GM23338 (cell line): ENCODE results near the gene UBE2G2. TPM values are rescaled to one million over a fixed set of nuclear protein-coding genes. Genes with fewer than 3 reads are reported as not detected.

ENCODE experiments used
- ATAC-seq: fragments of 200-7000 bp; cut with Tn5 transposase; 3 replicates; pipeline ENCODE4 v1.9.1; 2020
- DNase-seq: peaks from one replicate; pipeline ENCODE4 v3.0.0-alpha.2; 2015; ENCODE audit warnings: low spot score
- H2AFZ ChIP-seq: fragments of 200-600 bp; sonication (generic); 2 replicates; pipeline ENCODE4 v1.8.0; 2016; ENCODE audit warnings: antibody characterized with exemption, mild to moderate bottlenecking, moderate library complexity
- H3F3A ChIP-seq: fragments of 200-600 bp; sonication (generic); replicated peaks from 2 replicates; pipeline ENCODE4 v1.8.0; 2017; ENCODE audit warnings: antibody characterized with exemption, mixed run types, low read depth
- H3K27ac ChIP-seq: fragments of 200-600 bp; sonication (generic); 2 replicates; pipeline ENCODE4 v1.6.1; 2016; ENCODE audit warnings: low read depth
- H3K27me3 ChIP-seq: fragments of 200-600 bp; sonication (generic); 2 replicates; pipeline ENCODE4 v1.8.0; 2016; ENCODE audit warnings: mild to moderate bottlenecking, mixed run types, moderate library complexity; ENCODE audit not compliant: insufficient read depth
- H3K36me3 ChIP-seq: fragments of 200-600 bp; sonication (generic); 2 replicates; pipeline ENCODE4 v1.8.0; 2016; ENCODE audit warnings: mild to moderate bottlenecking; ENCODE audit not compliant: insufficient read depth
- H3K4me1 ChIP-seq: fragments of 200-600 bp; sonication (generic); 2 replicates; pipeline ENCODE4 v1.8.0; 2016; ENCODE audit warnings: mild to moderate bottlenecking, moderate library complexity; ENCODE audit not compliant: insufficient read depth
- H3K4me2 ChIP-seq: fragments of 200-600 bp; sonication (generic); 2 replicates; pipeline ENCODE4 v1.7.1; 2017; ENCODE audit warnings: mixed run types
- H3K4me3 ChIP-seq: fragments of 200-600 bp; sonication (generic); 2 replicates; pipeline ENCODE4 v1.6.1; 2016; ENCODE audit warnings: mixed run types
- H3K79me2 ChIP-seq: fragments of 200-600 bp; sonication (generic); replicated peaks from 2 replicates; pipeline ENCODE4 v1.8.0; 2017; ENCODE audit warnings: mild to moderate bottlenecking; ENCODE audit not compliant: insufficient read depth
- H3K9me2 ChIP-seq: fragments of 200-600 bp; sonication (generic); 2 replicates; pipeline ENCODE4 v1.8.0; 2017; ENCODE audit not compliant: insufficient read depth
- H4K20me1 ChIP-seq: fragments of 200-600 bp; sonication (generic); replicated peaks from 2 replicates; pipeline ENCODE4 v1.8.0; 2017; ENCODE audit warnings: mild to moderate bottlenecking; ENCODE audit not compliant: insufficient read depth
- H3K27ac Mint-ChIP-seq: 2 replicates; pipeline ENCODE4 v1.8.0; 2020; ENCODE audit warnings: inconsistent platforms, mild to moderate bottlenecking, moderate library complexity, mixed read lengths
- H3K27me3 Mint-ChIP-seq: 3 replicates; pipeline ENCODE4 v1.8.0; 2022; ENCODE audit warnings: low read depth, mild to moderate bottlenecking, moderate library complexity, mixed read lengths, inconsistent platforms; ENCODE audit not compliant: insufficient read depth, poor library complexity
- H3K36me3 Mint-ChIP-seq: 3 replicates; pipeline ENCODE4 v1.8.0; 2021; ENCODE audit warnings: low read depth, mild to moderate bottlenecking, inconsistent platforms, moderate library complexity, mixed read lengths
- H3K4me1 Mint-ChIP-seq: 3 replicates; pipeline ENCODE4 v1.8.0; 2020; ENCODE audit warnings: mild to moderate bottlenecking, inconsistent platforms, mixed read lengths
- H3K4me3 Mint-ChIP-seq: 3 replicates; pipeline ENCODE4 v1.8.0; 2021; ENCODE audit warnings: moderate library complexity, mild to moderate bottlenecking, inconsistent platforms, mixed read lengths
- H3K9me3 Mint-ChIP-seq: 3 replicates; pipeline ENCODE4 v1.8.0; 2020; ENCODE audit warnings: moderate library complexity, mild to moderate bottlenecking, inconsistent platforms, mixed read lengths
- CREB1 ChIP-seq: fragments of 250-450 bp; sonication (Bioruptor Pico); IDR thresholded peaks from 2 replicates; pipeline ENCODE4 v1.5.0; 2020; ENCODE audit warnings: low read depth, mild to moderate bottlenecking, moderate library complexity
- EZH2phosphoT487 ChIP-seq: fragments of 200-600 bp; sonication (generic); IDR thresholded peaks from one replicate; pipeline ENCODE4 v1.8.1; 2018; ENCODE audit warnings: antibody characterized with exemption; ENCODE audit not compliant: unreplicated experiment
- NANOG ChIP-seq: IDR thresholded peaks from 2 replicates; pipeline ENCODE4 v1.6.1; 2016; ENCODE audit warnings: antibody characterized with exemption, borderline replicate concordance
- STAT1 ChIP-seq: IDR thresholded peaks from one replicate; pipeline ENCODE4 v1.6.1; 2016; ENCODE audit warnings: antibody characterized with exemption; ENCODE audit not compliant: unreplicated experiment
- ZNF331 ChIP-seq: fragments of 250-450 bp; sonication (Bioruptor Pico); IDR thresholded peaks from 2 replicates; pipeline ENCODE4 v1.5.0; 2020; ENCODE audit warnings: low read depth, mild to moderate bottlenecking, moderate library complexity
- polyA plus RNA-seq: library from polyadenylated mRNA; unstranded; fragments of >200 nt; fragmentation: Nextera tagmentation; extraction: Ambion mirVana; gene quantifications from 2 replicates; pipeline ENCODE4 v1.2.1, GENCODE V29; 2016
- total RNA-seq: library from RNA; depleted of rRNA; stranded (reverse); fragments of >200 nt; shearing (Covaris generic); gene quantifications from 2 replicates; pipeline ENCODE4 v1.2.3, GENCODE V29; 2014
- TF ChIP-seq, protein P1 (sequence below): IDR thresholded peaks from 2 replicates; pipeline ENCODE4 v1.6.1; 2016; ENCODE audit warnings: antibody characterized with exemption
- TF ChIP-seq, protein P2 (sequence below): IDR thresholded peaks from one replicate; pipeline ENCODE4 v1.6.1; 2018; ENCODE audit warnings: antibody characterized with exemption; ENCODE audit not compliant: unreplicated experiment
- TF ChIP-seq, protein P3 (sequence below): fragments of 250-450 bp; sonication (Bioruptor Pico); IDR thresholded peaks from 2 replicates; pipeline ENCODE4 v1.5.0; 2020; ENCODE audit warnings: mild to moderate bottlenecking, moderate library complexity

Gene UBE2G2
- total and polyA plus RNA-seq, 2 experiments from 2014 or later: 66.4 to 100 TPM

DNA sequence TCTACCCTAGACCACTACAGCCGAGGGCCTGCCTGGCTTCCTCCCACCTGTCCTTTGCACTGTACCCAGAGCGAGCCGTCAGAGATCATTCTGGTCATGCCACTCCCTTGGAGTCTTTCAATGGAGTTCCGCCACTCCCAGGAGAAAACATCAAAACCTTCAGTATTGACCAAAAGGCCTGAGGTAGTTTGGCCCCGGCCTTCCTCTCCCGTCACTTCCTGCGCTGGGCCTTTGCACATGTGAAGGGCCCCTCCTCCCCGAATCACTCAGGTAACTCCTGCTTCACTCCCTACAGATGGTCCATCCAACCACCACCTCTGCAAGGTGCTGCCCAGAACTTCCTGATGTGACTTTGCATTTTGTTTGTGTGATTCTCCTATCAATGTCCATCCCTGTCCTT is 26.6 kb downstream of the UBE2G2 start (continued):
- no peak for TF ChIP-seq ZNF331 (CRISPR knock-in tag)
- TF ChIP-seq NANOG: no peak
- TF ChIP-seq, protein P1, sequence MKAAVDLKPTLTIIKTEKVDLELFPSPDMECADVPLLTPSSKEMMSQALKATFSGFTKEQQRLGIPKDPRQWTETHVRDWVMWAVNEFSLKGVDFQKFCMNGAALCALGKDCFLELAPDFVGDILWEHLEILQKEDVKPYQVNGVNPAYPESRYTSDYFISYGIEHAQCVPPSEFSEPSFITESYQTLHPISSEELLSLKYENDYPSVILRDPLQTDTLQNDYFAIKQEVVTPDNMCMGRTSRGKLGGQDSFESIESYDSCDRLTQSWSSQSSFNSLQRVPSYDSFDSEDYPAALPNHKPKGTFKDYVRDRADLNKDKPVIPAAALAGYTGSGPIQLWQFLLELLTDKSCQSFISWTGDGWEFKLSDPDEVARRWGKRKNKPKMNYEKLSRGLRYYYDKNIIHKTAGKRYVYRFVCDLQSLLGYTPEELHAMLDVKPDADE: no peak
- TF ChIP-seq STAT1: no peak
- TF ChIP-seq, protein P2, sequence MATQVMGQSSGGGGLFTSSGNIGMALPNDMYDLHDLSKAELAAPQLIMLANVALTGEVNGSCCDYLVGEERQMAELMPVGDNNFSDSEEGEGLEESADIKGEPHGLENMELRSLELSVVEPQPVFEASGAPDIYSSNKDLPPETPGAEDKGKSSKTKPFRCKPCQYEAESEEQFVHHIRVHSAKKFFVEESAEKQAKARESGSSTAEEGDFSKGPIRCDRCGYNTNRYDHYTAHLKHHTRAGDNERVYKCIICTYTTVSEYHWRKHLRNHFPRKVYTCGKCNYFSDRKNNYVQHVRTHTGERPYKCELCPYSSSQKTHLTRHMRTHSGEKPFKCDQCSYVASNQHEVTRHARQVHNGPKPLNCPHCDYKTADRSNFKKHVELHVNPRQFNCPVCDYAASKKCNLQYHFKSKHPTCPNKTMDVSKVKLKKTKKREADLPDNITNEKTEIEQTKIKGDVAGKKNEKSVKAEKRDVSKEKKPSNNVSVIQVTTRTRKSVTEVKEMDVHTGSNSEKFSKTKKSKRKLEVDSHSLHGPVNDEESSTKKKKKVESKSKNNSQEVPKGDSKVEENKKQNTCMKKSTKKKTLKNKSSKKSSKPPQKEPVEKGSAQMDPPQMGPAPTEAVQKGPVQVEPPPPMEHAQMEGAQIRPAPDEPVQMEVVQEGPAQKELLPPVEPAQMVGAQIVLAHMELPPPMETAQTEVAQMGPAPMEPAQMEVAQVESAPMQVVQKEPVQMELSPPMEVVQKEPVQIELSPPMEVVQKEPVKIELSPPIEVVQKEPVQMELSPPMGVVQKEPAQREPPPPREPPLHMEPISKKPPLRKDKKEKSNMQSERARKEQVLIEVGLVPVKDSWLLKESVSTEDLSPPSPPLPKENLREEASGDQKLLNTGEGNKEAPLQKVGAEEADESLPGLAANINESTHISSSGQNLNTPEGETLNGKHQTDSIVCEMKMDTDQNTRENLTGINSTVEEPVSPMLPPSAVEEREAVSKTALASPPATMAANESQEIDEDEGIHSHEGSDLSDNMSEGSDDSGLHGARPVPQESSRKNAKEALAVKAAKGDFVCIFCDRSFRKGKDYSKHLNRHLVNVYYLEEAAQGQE: no peak

DNA sequence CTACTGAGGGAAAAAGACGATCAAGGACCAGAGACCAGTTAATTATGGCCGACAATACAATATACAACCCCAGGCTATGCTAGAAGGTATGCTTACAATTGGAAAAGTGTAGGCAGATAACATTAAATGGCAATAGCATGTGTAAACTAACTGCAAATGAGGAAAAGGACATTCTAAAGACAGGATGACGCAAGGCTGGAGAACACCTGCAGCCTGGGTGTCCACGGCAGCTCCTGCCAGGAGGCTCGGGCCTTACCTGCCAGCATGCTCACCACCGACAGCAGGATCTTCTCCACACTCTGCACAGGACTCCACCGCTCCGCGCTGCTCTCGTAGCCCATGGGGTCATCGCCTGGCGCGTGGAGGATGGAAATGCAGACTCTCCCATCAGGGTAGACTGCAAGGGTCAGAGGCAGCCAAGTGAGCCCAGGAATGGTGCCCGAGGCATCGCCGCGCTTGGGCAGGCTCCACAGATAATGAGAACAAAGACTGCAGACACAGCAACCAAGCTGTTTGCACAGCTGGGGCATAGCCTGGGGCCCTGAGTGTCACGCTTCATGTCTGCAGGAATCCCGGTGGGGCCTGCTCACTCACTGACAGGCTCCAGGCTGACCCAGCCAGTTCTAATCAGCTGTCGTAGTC is 28.2 kb downstream of the UBE2G2 start:
- no peak overlapping the region for H3K27ac Mint-ChIP-seq
- Histone ChIP-seq H3K36me3 (peaks cover 33% of the 10 kb centered on the region), H3K79me2 (peaks cover 21% of the 10 kb centered on the region), H3F3A (peaks cover 2% of the 10 kb centered on the region; the same call in 1 of the 2 replicates), H2AFZ (no peak overlapping the region), H3K27ac (no peak overlapping the region), H4K20me1 (peaks cover 12% of the 10 kb centered on the region), H3K4me1 (peaks cover 8% of the 10 kb centered on the region), H3K4me3 (no peak overlapping the region), H3K4me2 (no peak overlapping the region), H3K27me3 (no peaks in the 10 kb centered on the region), H3K9me2 (no peaks in the 10 kb centered on the region)
- no peaks in the 10 kb centered on the region for H3K9me3 Mint-ChIP-seq
- H3K4me3 Mint-ChIP-seq: no peak overlapping the region
- DNase-seq (no peak), ATAC-seq (no peak)
- peaks cover 16% of the 10 kb centered on the region for H3K27me3 Mint-ChIP-seq
- H3K36me3 Mint-ChIP-seq: peaks cover 69% of the 10 kb centered on the region
- peaks cover 8% of the 10 kb centered on the region for H3K4me1 Mint-ChIP-seq
- TF ChIP-seq CREB1 (CRISPR knock-in tag) (no peak), NANOG (no peak), EZH2phosphoT487 (no peak)
- TF ChIP-seq, protein P2: no peak
- TF ChIP-seq, protein P1: no peak
- TF ChIP-seq, protein P3, sequence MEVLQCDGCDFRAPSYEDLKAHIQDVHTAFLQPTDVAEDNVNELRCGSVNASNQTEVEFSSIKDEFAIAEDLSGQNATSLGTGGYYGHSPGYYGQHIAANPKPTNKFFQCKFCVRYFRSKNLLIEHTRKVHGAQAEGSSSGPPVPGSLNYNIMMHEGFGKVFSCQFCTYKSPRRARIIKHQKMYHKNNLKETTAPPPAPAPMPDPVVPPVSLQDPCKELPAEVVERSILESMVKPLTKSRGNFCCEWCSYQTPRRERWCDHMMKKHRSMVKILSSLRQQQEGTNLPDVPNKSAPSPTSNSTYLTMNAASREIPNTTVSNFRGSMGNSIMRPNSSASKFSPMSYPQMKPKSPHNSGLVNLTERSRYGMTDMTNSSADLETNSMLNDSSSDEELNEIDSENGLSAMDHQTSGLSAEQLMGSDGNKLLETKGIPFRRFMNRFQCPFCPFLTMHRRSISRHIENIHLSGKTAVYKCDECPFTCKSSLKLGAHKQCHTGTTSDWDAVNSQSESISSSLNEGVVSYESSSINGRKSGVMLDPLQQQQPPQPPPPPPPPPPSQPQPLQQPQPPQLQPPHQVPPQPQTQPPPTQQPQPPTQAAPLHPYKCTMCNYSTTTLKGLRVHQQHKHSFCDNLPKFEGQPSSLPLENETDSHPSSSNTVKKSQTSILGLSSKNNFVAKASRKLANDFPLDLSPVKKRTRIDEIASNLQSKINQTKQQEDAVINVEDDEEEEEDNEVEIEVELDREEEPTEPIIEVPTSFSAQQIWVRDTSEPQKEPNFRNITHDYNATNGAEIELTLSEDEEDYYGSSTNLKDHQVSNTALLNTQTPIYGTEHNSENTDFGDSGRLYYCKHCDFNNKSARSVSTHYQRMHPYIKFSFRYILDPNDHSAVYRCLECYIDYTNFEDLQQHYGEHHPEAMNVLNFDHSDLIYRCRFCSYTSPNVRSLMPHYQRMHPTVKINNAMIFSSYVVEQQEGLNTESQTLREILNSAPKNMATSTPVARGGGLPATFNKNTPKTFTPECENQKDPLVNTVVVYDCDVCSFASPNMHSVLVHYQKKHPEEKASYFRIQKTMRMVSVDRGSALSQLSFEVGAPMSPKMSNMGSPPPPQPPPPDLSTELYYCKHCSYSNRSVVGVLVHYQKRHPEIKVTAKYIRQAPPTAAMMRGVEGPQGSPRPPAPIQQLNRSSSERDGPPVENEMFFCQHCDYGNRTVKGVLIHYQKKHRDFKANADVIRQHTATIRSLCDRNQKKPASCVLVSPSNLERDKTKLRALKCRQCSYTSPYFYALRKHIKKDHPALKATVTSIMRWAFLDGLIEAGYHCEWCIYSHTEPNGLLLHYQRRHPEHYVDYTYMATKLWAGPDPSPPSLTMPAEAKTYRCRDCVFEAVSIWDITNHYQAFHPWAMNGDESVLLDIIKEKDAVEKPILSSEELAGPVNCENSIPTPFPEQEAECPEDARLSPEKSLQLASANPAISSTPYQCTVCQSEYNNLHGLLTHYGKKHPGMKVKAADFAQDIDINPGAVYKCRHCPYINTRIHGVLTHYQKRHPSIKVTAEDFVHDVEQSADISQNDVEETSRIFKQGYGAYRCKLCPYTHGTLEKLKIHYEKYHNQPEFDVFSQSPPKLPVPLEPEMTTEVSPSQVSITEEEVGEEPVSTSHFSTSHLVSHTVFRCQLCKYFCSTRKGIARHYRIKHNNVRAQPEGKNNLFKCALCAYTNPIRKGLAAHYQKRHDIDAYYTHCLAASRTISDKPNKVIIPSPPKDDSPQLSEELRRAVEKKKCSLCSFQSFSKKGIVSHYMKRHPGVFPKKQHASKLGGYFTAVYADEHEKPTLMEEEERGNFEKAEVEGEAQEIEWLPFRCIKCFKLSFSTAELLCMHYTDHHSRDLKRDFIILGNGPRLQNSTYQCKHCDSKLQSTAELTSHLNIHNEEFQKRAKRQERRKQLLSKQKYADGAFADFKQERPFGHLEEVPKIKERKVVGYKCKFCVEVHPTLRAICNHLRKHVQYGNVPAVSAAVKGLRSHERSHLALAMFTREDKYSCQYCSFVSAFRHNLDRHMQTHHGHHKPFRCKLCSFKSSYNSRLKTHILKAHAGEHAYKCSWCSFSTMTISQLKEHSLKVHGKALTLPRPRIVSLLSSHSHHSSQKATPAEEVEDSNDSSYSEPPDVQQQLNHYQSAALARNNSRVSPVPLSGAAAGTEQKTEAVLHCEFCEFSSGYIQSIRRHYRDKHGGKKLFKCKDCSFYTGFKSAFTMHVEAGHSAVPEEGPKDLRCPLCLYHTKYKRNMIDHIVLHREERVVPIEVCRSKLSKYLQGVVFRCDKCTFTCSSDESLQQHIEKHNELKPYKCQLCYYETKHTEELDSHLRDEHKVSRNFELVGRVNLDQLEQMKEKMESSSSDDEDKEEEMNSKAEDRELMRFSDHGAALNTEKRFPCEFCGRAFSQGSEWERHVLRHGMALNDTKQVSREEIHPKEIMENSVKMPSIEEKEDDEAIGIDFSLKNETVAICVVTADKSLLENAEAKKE (CRISPR knock-in tag): no peak
